Trophoblast cell (in vitro differentiated cells and primary cell): ENCODE measurements around the gene TCN1. TPM values are rescaled to one million over a fixed set of nuclear protein-coding genes. Genes with fewer than 3 reads are reported as not detected.
"Not testable (repeated sequence)": the region's sequence is repeated elsewhere in the genome, so short reads cannot be mapped to it uniquely, and the experiment has no call there.

Experiments
- DNase-seq, 2 donors: peaks; one replicate each; pipeline ENCODE4 v3.0.0-alpha.2; 2016
- H2AFZ ChIP-seq: 2 replicates; pipeline ENCODE4 v1.6.1; 2013; ENCODE audit warnings: low read length, moderate library complexity, mild to moderate bottlenecking; ENCODE audit not compliant: insufficient read depth, poor library complexity
- H2AK5ac ChIP-seq: 2 replicates; pipeline ENCODE4 v1.6.1; 2013; ENCODE audit warnings: mild to moderate bottlenecking, low read length
- H2BK120ac ChIP-seq: 2 replicates; pipeline ENCODE4 v1.6.1; 2013; ENCODE audit warnings: low read length, mild to moderate bottlenecking, moderate library complexity; ENCODE audit not compliant: insufficient read depth, poor library complexity
- H2BK12ac ChIP-seq: 2 replicates; pipeline ENCODE4 v1.6.1; 2013; ENCODE audit warnings: mild to moderate bottlenecking, low read length, moderate library complexity
- H2BK5ac ChIP-seq: 2 replicates; pipeline ENCODE4 v1.6.1; 2013; ENCODE audit warnings: low read length, low read depth, moderate library complexity, mild to moderate bottlenecking; ENCODE audit not compliant: poor library complexity
- H3K14ac ChIP-seq: 2 replicates; pipeline ENCODE4 v1.6.1; 2013; ENCODE audit warnings: mild to moderate bottlenecking, low read length
- H3K18ac ChIP-seq: 2 replicates; pipeline ENCODE4 v1.6.1; 2013; ENCODE audit warnings: mild to moderate bottlenecking, low read length
- H3K23ac ChIP-seq: 2 replicates; pipeline ENCODE4 v1.6.1; 2013; ENCODE audit warnings: low read length
- H3K27ac ChIP-seq: 2 replicates; pipeline ENCODE4 v1.5.1; 2013; ENCODE audit warnings: low read depth, mild to moderate bottlenecking, inconsistent platforms, low read length, moderate library complexity
- H3K27me3 ChIP-seq: 2 replicates; pipeline ENCODE4 v1.6.1; 2013; ENCODE audit warnings: inconsistent platforms, mild to moderate bottlenecking, low read length, moderate library complexity; ENCODE audit not compliant: insufficient read depth
- H3K36me3 ChIP-seq, 2 experiments: 1 replicate in 1 of 2; 2 replicates in 1 of 2; pipeline ENCODE4 v1.6.1; 2013; ENCODE audit warnings: low read length in 2 of 2, mild to moderate bottlenecking in 2 of 2, moderate library complexity in 1 of 2; ENCODE audit not compliant: insufficient read depth in 2 of 2, control insufficient read depth in 1 of 2
- H3K4ac ChIP-seq: 2 replicates; pipeline ENCODE4 v1.6.1; 2013; ENCODE audit warnings: low read depth, mild to moderate bottlenecking, low read length, moderate library complexity
- H3K4me1 ChIP-seq, 2 experiments: 1 replicate in 1 of 2; 2 replicates in 1 of 2; pipeline ENCODE4 v1.6.1; 2013; ENCODE audit warnings: low read length in 2 of 2, mild to moderate bottlenecking in 2 of 2, moderate library complexity in 1 of 2; ENCODE audit not compliant: insufficient read depth in 2 of 2, control insufficient read depth in 1 of 2
- H3K4me2 ChIP-seq: 2 replicates; pipeline ENCODE4 v1.6.1; 2013; ENCODE audit warnings: inconsistent platforms, mild to moderate bottlenecking, low read length, moderate library complexity
- H3K4me3 ChIP-seq: 2 replicates; pipeline ENCODE4 v1.5.1; 2013; ENCODE audit warnings: mild to moderate bottlenecking, low read depth, low read length, inconsistent platforms
- H3K79me1 ChIP-seq: one replicate; pipeline ENCODE4 v1.6.1; 2013; ENCODE audit warnings: low read length
- H3K79me2 ChIP-seq: 2 replicates; pipeline ENCODE4 v1.6.1; 2013; ENCODE audit warnings: low read length, mild to moderate bottlenecking; ENCODE audit not compliant: control insufficient read depth, insufficient read depth, poor library complexity
- H3K9ac ChIP-seq: 2 replicates; pipeline ENCODE4 v1.6.1; 2013; ENCODE audit warnings: mild to moderate bottlenecking, low read length
- H3K9me3 ChIP-seq: 2 replicates; pipeline ENCODE4 v1.6.1; 2013; ENCODE audit warnings: low read depth, mild to moderate bottlenecking, control low read depth, inconsistent platforms, low read length; ENCODE audit not compliant: insufficient read depth
- H4K12ac ChIP-seq: 2 replicates; pipeline ENCODE4 v1.6.1; 2013; ENCODE audit warnings: low read depth, mild to moderate bottlenecking, low read length, moderate library complexity
- H4K8ac ChIP-seq: 2 replicates; pipeline ENCODE4 v1.6.1; 2013; ENCODE audit warnings: low read depth, mild to moderate bottlenecking, low read length, moderate library complexity
- H4K91ac ChIP-seq: one replicate; pipeline ENCODE4 v1.6.1; 2013; ENCODE audit warnings: low read depth, mild to moderate bottlenecking, low read length, moderate library complexity
- WGBS: extraction: QIAGEN DNeasy Blood & Tissue Kit; methylation state at CpG from one replicate; pipeline ENCODE4 v1.1.7; 2013; ENCODE audit warnings: missing lambda C conversion rate; ENCODE audit not compliant: insufficient read length, insufficient coverage; ENCODE audit errors: extremely low coverage; 5-methylcytosine and 5-hydroxymethylcytosine counted together
- polyA plus RNA-seq: library from polyadenylated mRNA; stranded (reverse); fragments of 200-250 nt; gene quantifications from 2 replicates; pipeline ENCODE4 v1.2.3, GENCODE V29; 2013

TCN1 gene, protein sequence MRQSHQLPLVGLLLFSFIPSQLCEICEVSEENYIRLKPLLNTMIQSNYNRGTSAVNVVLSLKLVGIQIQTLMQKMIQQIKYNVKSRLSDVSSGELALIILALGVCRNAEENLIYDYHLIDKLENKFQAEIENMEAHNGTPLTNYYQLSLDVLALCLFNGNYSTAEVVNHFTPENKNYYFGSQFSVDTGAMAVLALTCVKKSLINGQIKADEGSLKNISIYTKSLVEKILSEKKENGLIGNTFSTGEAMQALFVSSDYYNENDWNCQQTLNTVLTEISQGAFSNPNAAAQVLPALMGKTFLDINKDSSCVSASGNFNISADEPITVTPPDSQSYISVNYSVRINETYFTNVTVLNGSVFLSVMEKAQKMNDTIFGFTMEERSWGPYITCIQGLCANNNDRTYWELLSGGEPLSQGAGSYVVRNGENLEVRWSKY
- polyA plus RNA-seq, result not detected in 2 replicates

DNA sequence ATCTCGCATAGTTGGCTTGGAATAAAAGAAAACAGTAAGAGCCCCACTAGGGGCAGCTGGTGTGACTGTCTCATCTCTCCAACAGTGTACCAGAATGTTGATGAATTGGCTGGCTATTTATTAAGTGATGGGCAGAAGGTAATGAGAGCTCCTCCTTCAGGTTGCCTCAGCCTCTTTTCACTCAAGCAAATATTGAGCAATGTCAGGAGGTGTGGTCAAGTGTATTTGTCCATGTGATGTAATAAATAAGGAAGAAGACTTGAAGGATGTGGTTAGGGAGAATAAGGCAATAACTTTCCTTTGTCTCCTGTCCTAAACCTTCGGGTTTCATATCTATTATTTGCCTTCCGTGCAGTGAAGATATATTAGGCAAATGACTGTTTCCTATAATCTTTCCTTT lies at the start of gene TCN1:
TCN1 (minus strand) TSS at position 91 of the 400 bp plus-strand sequence; CDS start at position 74, 17 bp downstream.
- Histone ChIP-seq H3K79me1 (no peaks in the 10 kb centered on the region), H3K9ac (no peak within 1 kb of the TSS), H3K79me2 (no peaks in the 10 kb centered on the region), H4K91ac (no peak within 1 kb of the TSS), H2AK5ac (no peak within 1 kb of the TSS), H4K12ac (no peak within 1 kb of the TSS), H2BK120ac (no peak within 1 kb of the TSS), H2BK12ac (no peak within 1 kb of the TSS), H2BK5ac (no peak within 1 kb of the TSS), H3K9me3 (no peaks in the 10 kb centered on the region), H3K4me3 (no peak within 1 kb of the TSS), H3K14ac (no peak within 1 kb of the TSS), H4K8ac (no peak within 1 kb of the TSS), H3K4me2 (no peak within 1 kb of the TSS), H3K4me1 (no peaks in the 10 kb centered on the region), H2AFZ (no peak within 1 kb of the TSS), H3K18ac (no peak within 1 kb of the TSS), H3K27me3 (no peaks in the 10 kb centered on the region), H3K27ac (no peak within 1 kb of the TSS), H3K4ac (no peak within 1 kb of the TSS), H3K36me3 (no peaks in the 10 kb centered on the region), H3K23ac (no peak within 1 kb of the TSS)
- WGBS, result no CpG with 5 or more reads among the region's 3 CpGs
- DNase-seq, result peak in 1 of 2 donors; percentile 25

GRCh38 chr11:59903569-59903968 lies 37.3 kb upstream of the TCN1 start:
- not testable (repeated sequence) for H3K4ac ChIP-seq, H3K4me1 ChIP-seq
- no CpG with 5 or more reads among the region's 2 CpGs for WGBS

GRCh38 chr11:59901306-59901705 lies 35.0 kb upstream of the TCN1 start:
- H2BK120ac ChIP-seq, result no peak overlapping the region
- no peak overlapping the region for H3K14ac ChIP-seq
- no peak overlapping the region for H3K18ac ChIP-seq
- no peaks in the 10 kb centered on the region for H3K27me3 ChIP-seq
- WGBS, result no CpG with 5 or more reads among the region's 1 CpG
- no peak overlapping the region for H3K4me3 ChIP-seq
- H3K4me1 ChIP-seq, result no peaks in the 10 kb centered on the region
- no peak overlapping the region for H2AK5ac ChIP-seq
- H3K79me2 ChIP-seq, result no peaks in the 10 kb centered on the region
- H3K4ac ChIP-seq, result no peak overlapping the region
- H4K8ac ChIP-seq, result no peak overlapping the region
- no peaks in the 10 kb centered on the region for H3K79me1 ChIP-seq
- no peak overlapping the region for H3K27ac ChIP-seq
- H4K12ac ChIP-seq, result no peak overlapping the region
- no peak for DNase-seq
- no peaks in the 10 kb centered on the region for H3K9me3 ChIP-seq
- no peak overlapping the region for H3K4me2 ChIP-seq
- no peak overlapping the region for H2AFZ ChIP-seq
- no peak overlapping the region for H2BK12ac ChIP-seq
- no peak overlapping the region for H3K9ac ChIP-seq
- no peak overlapping the region for H2BK5ac ChIP-seq
- no peak overlapping the region for H4K91ac ChIP-seq
- no peak overlapping the region for H3K23ac ChIP-seq
- H3K36me3 ChIP-seq, result no peaks in the 10 kb centered on the region

More at GRCh38 chr11:59903569-59903968, 37.3 kb upstream of the TCN1 start:
- H3K4me3 ChIP-seq, H3K9me3 ChIP-seq, H2BK12ac ChIP-seq, H4K8ac ChIP-seq, H3K23ac ChIP-seq, H3K9ac ChIP-seq, DNase-seq, H4K91ac ChIP-seq, H3K14ac ChIP-seq, H2AFZ ChIP-seq, H3K27me3 ChIP-seq, H2BK120ac ChIP-seq, H4K12ac ChIP-seq, H2BK5ac ChIP-seq, H3K79me2 ChIP-seq, H2AK5ac ChIP-seq, H3K4me2 ChIP-seq, H3K79me1 ChIP-seq, H3K27ac ChIP-seq, H3K18ac ChIP-seq, H3K36me3 ChIP-seq: not testable (repeated sequence)

GRCh38 chr11:59900366-59901126 lies 34.3 kb upstream of the TCN1 start:
- Histone ChIP-seq H2AFZ (no peak overlapping the region), H3K9me3 (no peaks in the 10 kb centered on the region), H3K27ac (no peak overlapping the region), H3K4ac (no peak overlapping the region), H3K79me2 (no peaks in the 10 kb centered on the region), H3K36me3 (no peaks in the 10 kb centered on the region), H3K4me3 (no peak overlapping the region), H4K12ac (no peak overlapping the region), H3K27me3 (no peaks in the 10 kb centered on the region), H2BK120ac (no peak overlapping the region), H4K8ac (no peak overlapping the region), H3K4me1 (no peaks in the 10 kb centered on the region), H3K18ac (no peak overlapping the region), H4K91ac (no peak overlapping the region), H3K9ac (no peak overlapping the region), H3K14ac (no peak overlapping the region), H2BK5ac (no peak overlapping the region), H2AK5ac (no peak overlapping the region), H2BK12ac (no peak overlapping the region), H3K4me2 (no peak overlapping the region), H3K79me1 (no peaks in the 10 kb centered on the region), H3K23ac (no peak overlapping the region)
- WGBS, result no CpG with 5 or more reads among the region's 6 CpGs
- no peak for DNase-seq
